ENCODE measurements around the gene C1orf35. TPM values are rescaled to one million over a fixed set of nuclear protein-coding genes. Genes with fewer than 3 reads are reported as not detected.

C1orf35 gene
- total RNA-seq, 4 donors from 2014 or later = 8.5 to 21.3 (median 18.1) TPM

GRCh38 chr1:228142701-228143136 lies 39.6 kb upstream of the C1orf35 start:
- peak overlapping the region; percentile 91 to 98 (median 94) for H3K4me3 ChIP-seq
- no peaks in the 10 kb centered on the region for H3K9me3 ChIP-seq
- DNase-seq = no peak
- TF ChIP-seq POLR2A (IDR thresholded peaks at IDR 0.05) (no peak), CTCF (IDR thresholded peaks at IDR 0.05) (no peak)
- intact Hi-C loops (cut with DNase I) = no loop called here
- WGBS, 2 donors = 20 to 49% methylated on average over 2 to 10 of the region's 11 CpGs
- H3K36me3 ChIP-seq = peaks cover 12 to 27% (median 16%) of the 10 kb centered on the region in 3 donors
- peak overlapping the region; percentile 98 to 100 (median 99) for H3K27ac ChIP-seq
- no peaks in the 10 kb centered on the region for H3K27me3 ChIP-seq
- H3K4me1 ChIP-seq = peaks cover 39 to 78% (median 42%) of the 10 kb centered on the region in 3 donors

- H3K4me1 ChIP-seq = peaks cover 39 to 73% (median 39%) of the 10 kb centered on the region in 3 donors
- TF ChIP-seq POLR2A (IDR thresholded peaks at IDR 0.05) (no peak), CTCF (IDR thresholded peaks at IDR 0.05) (no peak)
- DNase-seq = no peak
- no peaks in the 10 kb centered on the region for H3K9me3 ChIP-seq
- peak overlapping the region; percentile 91 to 98 (median 94) for H3K4me3 ChIP-seq
- intact Hi-C loops (cut with DNase I) = no loop called here
- 0 to 28% methylated on average over 1 to 4 of the region's 16 CpGs for WGBS, 2 donors
- H3K36me3 ChIP-seq = peaks cover 7 to 22% (median 16%) of the 10 kb centered on the region in 3 donors
- no peaks in the 10 kb centered on the region for H3K27me3 ChIP-seq
- peak overlapping the region; percentile 98 to 100 (median 99) for H3K27ac ChIP-seq
Measured at GRCh38 chr1:228142155-228142691, 39.1 kb upstream of the C1orf35 start.

- H3K36me3 ChIP-seq = peaks cover 6 to 14% (median 11%) of the 10 kb centered on the region in 3 donors
- peak overlapping the region; percentile 98 to 100 (median 99) for H3K27ac ChIP-seq
- peak overlapping the region; percentile 91 to 98 (median 94) for H3K4me3 ChIP-seq
- intact Hi-C loops (cut with DNase I) = no loop called here
- WGBS, 2 donors = 5 to 23% methylated on average over 4 to 7 of the region's 27 CpGs
- TF ChIP-seq CTCF (IDR thresholded peaks at IDR 0.05) = no peak
- TF ChIP-seq POLR2A (IDR thresholded peaks at IDR 0.05) = no peak
- no peaks in the 10 kb centered on the region for H3K9me3 ChIP-seq
- no peak for DNase-seq
- H3K4me1 ChIP-seq = peaks cover 39 to 65% (median 39%) of the 10 kb centered on the region in 3 donors
- H3K27me3 ChIP-seq = no peaks in the 10 kb centered on the region
Measured at GRCh38 chr1:228141226-228142044, 38.3 kb upstream of the C1orf35 start.

GRCh38 chr1:228140724-228141225 lies 37.6 kb upstream of the C1orf35 start:
- WGBS, 2 donors = 2 to 17% methylated on average over 7 to 8 of the region's 25 CpGs
- H3K4me1 ChIP-seq = peaks cover 39 to 58% (median 39%) of the 10 kb centered on the region in 3 donors
- no peak for DNase-seq
- intact Hi-C loops (cut with DNase I) = no loop called here
- H3K27ac ChIP-seq = peak overlapping the region; percentile 98 to 100 (median 99)
- H3K9me3 ChIP-seq = no peaks in the 10 kb centered on the region
- peaks cover 2 to 8% (median 6%) of the 10 kb centered on the region in 3 donors for H3K36me3 ChIP-seq
- TF ChIP-seq CTCF (IDR thresholded peaks at IDR 0.05) = no peak
- peak in 1 of 4 donors; percentile 10 for TF ChIP-seq POLR2A (IDR thresholded peaks at IDR 0.05)
- H3K27me3 ChIP-seq = no peaks in the 10 kb centered on the region
- H3K4me3 ChIP-seq = peak overlapping the region; percentile 91 to 98 (median 94)
